HPDE6-E6E7 (cell line): ENCODE measurements around the gene PLXNB2.

Experiments
- DNase-seq: peaks from one replicate; pipeline ENCODE4 v3.0.0; 2011; ENCODE audit warnings: missing footprints; ENCODE audit errors: extremely low spot score

PLXNB2 gene

DNA sequence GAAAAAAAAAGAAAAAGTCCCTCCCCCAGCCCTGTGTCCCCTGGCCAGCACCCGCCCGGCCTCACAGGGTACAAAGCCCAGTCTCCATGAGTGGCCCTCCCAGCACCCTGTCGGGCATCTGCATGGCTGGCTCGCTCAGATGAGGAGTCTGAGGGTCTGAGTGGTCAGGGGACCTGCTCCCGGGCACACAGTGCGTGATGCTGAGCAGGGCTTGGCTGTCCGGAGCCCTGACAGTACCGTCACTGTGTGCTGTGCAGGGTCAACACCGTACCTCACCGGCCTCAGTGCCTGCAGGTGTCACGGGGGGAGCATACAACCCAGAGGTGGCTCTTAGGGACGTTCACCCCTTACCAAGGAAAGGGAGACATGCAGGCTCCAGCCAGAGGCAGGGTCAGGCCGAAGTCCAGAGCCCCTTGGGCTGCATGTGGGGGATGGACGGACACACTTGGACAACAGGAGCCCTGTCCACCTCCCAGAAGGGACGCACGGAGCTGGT lies 3.6 kb upstream of the PLXNB2 start:
- DNase-seq, result no peak

DNA sequence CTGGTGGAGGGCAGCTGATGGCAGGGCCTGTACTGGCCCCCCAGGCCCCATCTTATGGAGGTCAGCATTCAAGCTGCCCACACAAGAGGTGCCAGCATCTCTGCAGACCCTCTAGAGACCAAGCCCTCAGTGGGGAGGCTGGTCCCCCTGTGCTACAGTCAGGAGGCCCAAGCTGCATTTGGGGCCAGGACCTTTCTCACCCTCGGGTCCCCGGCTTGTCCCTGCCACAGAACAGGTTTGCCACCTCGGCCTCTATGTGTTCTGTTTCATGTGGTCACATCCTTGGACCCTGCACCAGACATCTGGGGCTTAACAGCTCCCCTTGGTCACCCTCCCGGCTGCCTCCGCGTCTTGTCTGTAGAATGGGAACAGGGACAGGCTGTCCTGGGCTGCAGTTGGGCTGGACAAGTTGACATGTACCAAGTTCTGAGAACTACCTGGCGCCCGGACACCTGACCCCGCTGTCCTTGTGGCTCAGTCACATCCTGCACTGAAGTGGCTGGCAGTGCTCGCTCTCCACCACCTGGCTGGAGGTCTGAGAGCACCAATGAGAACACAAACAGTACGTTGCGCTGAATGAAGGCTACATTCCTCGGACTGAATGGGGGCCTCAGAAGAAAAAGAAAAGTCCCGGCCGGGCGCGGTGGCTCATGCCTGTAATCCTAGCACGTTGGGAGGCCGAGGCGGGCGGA lies 2.7 kb upstream of the PLXNB2 start:
- DNase-seq, result no peak

DNA sequence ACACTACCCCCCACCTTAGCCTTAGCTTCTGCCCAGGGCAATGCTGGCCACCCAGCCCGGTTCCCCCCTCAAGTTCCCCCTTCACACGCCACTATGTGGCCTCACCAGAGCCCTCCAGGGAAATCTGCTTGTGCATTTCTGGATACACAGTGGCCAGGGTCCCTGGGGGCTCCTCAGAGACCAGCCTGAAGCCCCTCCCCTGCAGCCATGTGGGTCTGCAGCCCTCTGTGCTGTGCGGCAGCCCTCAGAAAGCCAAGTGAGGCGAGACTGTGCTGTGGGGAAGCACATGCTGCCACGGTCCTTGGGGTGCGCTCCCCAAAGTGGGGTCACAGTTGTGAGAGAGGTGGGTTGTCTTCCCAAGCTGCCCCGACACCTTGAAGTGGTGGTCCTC lies 2.1 kb upstream of the PLXNB2 start:
- no peak for DNase-seq

DNA sequence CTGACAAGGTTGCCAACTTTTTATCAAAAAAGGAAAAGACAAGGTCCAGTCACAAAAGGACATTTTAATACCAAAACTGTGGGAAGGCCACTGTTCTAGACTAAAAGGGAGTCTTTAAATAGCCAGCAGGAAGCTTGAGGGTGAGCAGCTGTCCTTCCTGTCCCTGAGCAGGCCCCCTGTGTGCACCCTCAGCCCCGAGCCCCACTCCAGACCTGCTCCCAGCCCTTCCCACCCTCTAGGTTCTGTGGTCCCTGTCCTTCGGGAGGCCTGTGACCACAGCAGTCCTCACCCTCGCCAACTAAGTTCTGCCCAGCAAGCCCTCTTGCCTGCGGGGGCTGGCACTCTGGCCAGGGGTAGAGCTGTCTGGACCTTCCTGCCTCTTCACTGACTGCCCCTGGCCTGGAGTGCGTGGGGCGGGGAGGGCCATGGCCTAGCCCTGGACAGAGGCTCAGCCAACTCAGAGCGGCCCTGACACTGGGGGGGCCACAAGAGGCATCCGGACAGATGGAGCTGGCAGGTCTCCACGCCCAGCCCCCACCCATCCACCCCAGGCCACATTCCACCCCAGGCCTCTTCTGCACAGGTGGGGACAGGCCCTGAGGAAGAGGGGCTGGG lies 1.6 kb upstream of the PLXNB2 start:
- DNase-seq, result no peak

DNA sequence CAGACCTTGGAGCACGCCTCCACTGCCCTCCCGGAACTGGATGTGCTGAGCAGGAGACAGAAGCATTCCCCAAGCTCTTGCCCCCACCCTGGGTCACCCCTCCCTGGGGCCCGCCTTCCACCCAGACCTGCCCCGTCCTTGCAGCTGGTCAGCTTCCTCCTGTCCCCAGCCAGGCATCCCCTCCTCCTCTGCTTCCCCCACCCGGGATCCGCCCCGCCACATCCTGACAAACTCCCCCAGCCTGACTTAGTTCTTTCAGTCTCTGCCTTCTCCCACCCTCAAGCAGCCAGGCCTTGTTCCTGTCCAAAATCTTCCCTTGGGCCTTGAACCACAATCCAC lies 1.1 kb upstream of the PLXNB2 start:
- no peak for DNase-seq

DNA sequence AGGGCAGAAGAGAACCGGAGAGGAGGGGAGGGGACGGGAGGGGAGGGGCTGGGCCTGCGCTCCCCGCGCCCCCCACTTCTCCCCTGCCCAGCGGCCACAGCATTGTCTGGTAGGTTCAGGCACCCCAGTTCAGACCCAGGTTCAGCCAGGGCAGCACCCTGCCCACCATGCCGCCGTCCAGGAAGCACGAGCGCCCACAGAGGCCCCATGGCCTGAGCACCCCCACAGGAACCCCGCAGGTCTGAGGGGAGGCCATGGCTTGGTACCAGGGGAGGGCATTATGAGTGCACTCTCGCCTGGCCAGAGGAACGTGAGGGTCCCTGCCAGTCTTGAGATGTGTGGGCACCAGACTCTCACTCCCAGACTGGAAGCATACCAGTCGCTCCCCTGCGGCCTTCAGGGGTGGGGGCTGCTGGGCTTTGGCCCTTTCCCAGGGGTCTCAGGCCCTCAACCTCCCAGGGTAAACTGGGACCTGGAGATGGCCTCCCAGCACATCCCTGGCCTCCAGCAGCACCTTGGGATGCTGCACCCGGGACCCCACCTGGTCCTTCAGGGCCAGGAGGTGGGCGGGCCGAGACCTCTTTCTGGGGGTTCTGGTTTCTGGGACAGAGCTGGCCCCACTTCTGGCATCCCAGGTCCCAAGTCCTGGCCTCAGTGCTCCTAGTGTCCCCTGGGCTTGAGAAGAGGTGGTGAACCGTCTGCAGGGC lies 597 bp upstream of the PLXNB2 start:
- no peak for DNase-seq

DNA sequence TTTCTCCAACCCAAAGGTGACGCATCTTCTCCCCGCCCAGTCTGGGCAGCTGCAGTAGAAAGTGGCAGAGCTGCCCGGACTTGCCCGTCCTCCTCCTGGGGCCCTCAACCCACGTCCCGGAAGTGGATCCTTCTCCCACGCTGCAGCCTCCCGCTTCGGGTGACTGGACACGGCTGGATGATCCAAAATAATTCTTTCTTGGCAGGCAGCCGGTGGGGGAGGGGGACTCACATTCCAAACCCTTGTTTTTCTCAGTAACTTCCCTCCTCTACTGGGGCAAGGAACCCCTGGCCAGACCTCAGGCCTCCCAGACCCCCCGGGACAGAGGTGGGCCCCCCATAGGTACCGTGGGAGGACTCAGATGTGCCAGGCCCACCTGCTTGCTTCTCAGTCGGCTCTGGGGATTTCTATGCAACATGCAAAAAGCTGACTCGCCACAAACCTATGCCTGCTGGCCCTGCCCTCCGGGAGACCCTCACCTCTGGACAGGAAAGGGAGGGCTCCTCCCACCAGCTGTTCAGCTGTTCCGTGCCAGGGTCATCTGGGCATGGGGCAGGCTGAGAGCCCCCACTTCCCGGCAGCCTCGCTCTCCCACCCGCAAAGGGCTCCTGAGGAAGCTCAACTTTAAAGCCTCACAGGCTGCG lies 1.4 kb downstream of the PLXNB2 start:
- peak; percentile 98 for DNase-seq

DNA sequence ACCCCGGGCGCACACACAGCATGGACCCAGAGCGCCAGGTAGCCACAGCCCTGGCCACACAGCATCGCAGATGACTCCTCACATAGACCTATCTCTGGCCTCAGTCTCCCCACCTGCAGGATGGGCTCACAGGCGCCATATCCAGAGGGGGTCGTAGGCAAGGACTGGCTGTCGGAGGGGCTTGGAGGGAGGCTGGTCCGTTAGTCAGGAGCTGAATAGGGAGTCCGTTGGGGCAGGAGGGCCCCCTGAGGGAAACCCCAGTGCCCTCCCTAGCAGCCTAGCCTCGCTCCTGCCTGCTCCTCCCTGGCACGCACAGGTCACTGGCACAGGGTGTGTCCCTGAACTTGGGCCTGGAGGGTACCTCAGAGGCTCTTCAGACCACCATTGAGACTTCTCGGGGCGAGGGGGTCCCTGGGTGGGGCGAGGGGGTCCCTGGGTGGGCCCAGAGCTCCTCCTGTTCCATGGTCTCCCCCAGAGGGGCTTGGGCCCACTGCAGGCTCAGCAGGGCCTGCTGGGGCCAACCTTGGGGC lies 2.0 kb downstream of the PLXNB2 start:
- DNase-seq, result peak; percentile 59

DNA sequence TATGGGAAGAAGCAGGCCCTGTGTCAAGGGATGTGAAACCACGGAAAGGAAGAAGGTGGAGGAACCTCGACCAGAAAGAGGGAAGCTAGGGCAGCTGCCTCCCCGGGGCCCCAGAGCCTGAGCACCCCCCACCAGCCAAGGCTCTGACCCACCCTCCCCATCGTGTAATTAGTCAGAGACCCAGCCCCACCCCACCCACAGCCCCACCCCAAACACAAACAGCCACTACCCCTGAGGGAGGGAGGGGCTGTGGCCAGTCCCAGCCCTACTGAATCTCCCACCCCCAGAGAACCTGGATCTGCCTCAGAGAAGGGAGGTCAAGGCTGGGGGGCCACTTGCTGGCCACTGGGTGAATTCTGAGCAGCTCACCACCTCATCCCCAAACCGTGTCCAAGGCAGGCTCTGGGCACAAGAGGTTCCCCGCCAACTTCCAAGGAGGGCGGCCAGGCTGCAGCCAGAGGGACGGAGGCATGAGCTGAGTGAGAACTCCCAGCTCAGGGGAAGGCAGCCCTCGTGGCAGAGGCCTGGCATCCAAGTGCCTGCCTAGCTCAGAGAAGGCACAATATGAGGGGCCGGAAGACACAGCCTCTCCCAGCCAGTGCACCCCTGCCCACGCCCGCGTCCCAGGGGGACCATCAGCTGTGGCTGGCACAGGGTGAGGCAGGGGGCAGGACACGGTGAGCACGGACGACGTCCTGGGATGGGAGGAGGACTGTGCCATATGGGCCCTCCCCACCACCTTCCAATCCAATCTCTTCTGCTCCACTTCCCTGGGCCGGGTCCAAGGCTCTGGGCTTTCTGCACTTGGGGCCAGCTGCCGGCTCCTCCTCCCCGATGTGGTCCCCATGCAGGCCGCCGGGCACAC lies 2.7 kb downstream of the PLXNB2 start:
- DNase-seq, result peak; percentile 50

DNA sequence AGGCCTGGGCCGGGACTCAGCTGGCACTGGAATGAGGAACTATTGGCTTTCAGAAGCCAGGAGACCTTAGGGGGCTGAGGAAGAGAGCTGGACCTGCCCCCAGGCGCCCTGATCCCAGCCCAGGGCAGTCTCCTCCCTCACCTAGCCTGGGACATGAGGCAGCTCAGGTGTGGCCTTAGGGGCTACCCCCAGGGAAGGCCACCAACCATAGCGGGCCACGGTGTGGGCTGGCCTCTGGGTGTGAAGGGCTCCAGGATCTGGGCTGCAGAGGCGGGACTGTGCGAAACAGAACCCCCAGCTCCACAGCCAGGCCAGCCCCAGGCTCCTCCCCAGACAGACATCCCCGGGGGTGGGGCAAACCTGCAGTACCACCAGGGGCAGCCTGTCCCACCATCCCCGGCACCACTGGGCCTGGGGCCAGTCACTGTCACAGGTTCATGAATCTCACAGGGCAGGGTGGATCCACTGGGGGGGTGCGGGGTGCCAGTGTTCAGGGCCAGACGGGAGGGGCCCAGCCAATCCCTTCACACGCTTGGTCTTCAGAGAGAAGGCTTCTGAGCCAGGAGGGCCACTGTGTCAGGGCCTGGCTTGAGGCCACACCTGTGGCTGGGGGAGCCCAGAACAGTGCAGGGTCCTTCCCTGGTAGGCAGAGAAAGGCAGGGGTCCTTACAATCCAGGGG lies 3.5 kb downstream of the PLXNB2 start:
- peak; percentile 40 for DNase-seq

DNA sequence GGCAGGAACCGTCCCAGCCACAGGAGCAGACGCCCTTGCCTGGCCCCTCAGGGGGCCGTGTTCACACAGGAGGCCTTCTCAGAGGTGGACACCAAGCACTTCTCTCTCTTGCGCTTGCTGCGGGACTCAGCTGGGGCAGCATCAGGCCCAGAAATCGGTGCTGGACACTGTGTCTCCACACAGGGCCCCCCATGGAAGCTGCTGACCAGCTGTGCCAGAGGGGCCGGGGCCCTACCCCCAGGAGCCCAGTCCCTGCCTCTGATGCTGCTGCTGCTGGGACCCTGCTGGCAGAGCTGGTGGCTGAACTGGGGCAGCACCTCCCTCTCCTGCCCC lies 4.0 kb downstream of the PLXNB2 start:
- no peak for DNase-seq

DNA sequence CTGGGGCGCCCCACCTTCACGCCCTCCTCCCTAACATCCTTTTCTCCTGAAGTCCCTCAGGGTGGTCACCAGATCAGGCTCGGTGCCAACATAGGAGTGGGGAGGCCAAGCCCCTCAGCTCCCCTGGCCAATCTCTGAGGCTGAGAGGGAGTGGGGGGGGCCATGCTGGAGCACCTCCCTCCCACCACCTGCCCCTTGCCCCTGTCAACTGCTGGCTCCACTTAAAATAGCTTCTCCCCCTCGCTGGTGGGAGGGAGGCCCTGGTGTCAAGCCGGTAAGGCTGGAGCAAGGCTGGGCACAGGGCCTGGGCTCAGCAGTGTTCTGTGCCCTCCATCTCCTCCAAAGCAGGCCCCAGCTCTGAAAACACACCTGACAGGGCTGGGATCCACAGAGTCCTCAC lies 4.9 kb downstream of the PLXNB2 start:
- DNase-seq, result no peak

DNA sequence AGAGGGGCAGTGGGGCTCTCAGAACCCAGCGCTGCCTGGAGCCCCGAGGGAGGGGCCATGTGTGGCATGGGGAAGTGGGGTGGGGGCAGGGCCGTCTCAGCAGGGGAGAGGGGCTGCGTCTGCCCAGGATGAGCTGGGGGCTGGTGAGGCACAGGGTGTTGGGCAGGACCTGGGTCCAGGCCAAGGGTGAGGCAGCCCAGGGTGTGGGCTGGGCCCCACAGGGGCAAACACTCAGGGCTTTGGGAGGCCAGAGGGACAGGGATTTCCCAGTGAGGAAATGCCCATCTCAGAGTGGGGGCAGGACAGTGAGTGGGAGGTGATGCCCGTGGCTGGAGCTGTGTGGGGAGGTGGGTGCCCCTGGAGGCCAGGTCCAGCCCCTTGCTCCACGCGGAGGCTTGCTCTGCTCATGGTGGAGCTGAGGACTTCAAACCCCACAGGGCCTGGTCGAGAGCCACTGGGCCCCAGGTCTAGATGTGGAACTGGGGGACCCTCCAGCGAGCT lies 5.4 kb downstream of the PLXNB2 start:
- no peak for DNase-seq

DNA sequence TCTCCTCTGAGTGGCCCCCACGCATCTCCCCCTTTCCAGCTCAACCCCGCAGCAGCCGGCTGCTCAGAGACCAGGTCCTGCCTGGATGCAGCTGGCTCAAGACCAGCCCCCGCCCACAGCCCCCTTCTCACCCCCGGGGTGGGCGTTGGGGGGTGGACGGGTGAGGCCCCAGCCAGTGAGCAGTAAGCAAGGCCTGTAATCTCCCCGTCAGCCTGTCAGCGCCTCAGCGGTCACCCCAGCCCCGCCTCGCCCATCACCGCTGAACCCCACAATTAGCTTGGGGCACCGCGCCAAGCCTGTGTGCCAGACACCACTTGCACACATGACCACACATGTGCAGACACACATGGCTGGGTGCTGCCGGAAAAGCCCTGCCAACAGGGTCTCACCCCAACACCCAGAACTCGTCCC lies 5.9 kb downstream of the PLXNB2 start:
- no peak for DNase-seq

DNA sequence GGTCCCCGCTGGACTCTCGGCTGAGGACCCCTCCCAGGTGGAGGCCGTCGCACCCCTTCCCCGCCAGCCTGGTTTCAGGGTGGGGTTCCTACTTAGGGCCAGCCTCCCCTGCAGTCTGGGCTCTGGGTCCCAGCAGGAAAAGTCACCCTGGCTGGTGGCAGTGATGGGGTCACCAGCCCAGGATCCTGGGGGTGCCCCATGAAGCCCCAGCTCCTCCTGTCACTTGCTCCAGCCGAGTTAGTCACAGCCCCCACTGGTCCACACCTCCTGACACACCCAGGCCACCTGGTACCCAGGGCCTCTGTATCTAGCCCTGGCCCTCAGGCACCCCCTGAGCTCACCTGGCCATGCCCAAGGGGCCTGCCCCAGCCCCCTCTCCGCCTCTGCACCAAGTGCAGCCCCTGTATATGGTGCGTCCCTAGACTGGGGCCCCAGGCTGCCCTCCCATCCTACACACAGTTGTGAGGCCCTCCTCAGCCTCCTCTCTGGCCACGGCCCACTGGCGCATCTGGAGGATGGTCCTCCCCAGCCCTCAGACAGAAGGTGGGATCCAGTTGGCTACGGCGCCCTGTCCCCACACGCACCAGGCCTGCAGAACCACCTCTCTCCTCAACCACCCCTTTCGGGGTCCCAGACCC lies 6.7 kb downstream of the PLXNB2 start:
- DNase-seq, result no peak

DNA sequence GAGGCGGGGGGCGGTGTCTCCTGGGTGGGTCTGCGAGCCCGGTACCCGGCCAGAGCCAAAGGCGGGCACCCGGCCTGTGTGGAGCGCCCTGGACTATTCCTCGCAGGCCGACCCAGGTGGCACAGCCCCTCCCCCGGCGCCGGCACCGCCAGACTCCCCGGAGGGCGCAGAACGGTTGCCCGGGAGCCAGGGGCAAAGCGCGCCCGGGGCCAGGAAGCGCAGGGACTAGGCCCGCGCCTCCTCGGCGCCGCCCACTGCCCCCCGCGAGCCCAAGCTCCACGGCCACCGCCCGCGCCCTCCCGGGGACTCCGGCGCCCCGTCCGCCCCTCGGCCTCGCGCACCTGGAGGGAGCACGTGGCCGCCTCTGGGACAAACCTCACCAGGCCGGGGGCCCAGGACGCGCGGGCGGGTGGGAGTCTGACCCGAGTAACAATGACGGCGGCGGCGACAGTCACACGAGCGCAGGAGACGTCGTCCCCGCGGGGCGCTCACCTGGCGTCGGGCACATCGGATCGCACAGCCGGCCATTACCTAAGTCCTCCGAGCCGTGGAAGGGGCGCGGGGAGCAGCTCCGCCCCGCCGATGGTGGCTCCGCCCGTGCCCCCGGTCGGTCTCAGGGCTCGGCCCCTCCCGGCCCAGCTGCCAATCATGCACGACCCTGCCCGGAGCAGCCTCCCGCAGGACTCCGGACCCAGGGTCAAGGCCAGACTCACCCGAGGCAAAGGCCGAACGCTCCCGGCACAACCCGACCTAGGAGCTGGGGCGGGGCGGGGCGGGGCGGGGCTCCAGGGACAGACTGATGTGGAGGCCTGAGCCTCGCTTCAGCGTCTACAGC lies 7.4 kb downstream of the PLXNB2 start:
- DNase-seq, result no peak

DNA sequence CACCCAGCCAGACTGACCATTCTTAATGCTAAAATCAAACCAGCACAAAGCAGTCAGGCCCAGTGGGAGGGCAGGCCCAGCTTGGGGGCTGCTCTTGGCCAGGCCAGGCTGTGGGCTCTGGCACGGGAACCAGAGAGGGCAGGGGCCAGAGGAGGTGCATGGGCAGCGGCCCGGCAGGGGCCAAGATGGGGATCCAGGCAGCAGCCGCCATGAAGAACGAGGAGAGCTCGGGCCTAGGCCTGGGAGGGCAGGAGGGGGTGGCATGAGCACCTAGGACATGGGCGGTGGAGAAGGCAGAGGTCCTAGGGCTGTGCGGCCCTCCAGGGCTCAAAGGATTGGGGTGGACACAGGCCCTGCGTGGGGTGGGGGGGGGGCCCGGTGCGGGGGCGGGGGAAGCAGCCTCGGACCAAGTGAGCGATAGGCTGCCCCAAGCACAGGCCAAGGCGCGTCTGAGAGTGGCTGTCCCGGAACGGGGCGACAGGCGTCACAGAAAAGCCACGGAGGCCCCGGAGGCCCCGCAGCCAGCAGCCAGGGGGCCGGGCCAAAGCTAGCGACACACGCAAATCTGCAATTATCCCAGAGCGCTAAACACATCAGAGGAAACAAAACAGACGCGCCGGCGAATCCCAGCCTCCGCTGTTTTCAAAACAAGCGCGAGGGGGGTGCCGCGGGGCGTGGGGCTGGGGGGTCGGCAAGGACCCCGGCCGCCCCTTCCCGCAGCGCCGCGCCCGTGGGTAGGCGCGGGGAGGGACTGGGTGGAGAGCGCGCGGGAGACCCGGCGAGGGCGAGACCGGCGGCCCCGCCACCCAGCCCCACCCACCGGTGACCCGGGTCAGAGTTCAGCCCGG lies 8.3 kb downstream of the PLXNB2 start:
- DNase-seq, result no peak

DNA sequence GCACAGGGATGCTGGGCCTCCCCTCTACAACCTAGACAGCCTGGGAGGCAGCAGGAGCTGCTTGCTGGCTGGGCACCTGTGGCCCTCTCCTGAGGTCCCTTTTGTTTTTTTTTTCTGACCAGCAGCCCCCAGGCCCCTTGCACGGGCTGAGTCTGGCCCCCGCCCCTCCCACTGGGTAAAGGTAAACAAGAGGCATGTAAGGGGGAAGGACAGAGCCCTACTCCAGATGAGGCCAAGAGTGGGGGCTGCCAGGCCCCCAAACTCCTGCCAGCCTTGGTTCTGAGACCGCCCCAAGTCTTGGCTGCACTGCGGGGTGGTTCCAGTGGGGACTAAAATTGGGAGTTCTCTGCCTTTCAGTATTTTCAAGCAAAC lies 9.2 kb downstream of the PLXNB2 start:
- DNase-seq, result no peak
